Measurements from ENCODE around the gene RNF182. TPM values are rescaled to one million over a fixed set of nuclear protein-coding genes. Genes with fewer than 3 reads are reported as not detected.

Gene RNF182
- total RNA-seq, 1 experiment from 2014 or later, result 3.7 TPM

DNA sequence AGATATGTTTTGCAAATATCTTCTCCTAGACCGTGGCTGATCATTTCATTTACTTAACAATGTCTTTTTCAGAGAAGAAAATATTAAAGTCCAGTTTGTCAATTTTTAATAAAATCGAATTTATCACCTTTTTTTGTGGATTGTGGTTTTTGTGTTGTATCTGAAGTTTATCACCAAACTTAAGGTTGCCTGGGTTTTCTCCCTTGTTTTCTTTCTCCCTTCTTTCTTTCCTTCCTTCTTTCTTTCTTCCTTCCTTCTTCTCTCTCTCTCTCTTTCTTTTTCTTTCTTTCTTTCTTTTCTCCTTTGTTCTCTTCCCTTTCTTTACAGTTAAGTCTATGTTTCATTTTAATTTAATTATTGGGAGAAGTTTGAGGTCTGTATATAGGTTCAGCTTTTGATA lies 68.7 kb downstream of the RNF182 start:
- H2AFZ ChIP-seq (ENCODE audit: low read length), result no peak overlapping the region
- no peak overlapping the region for H3K27ac ChIP-seq (ENCODE audit: insufficient read length, low read depth, low read length)
- no peak for DNase-seq
- H4K5ac ChIP-seq (ENCODE audit: insufficient read length, low read depth, low read length), result no peak overlapping the region
- Mint-ChIP-seq H3K27ac (0 out of 7 replicates have a peak overlapping the region, but pooled peaks of 1 of the 3 experiments have one; percentile 14), H3K4me3 (no peak overlapping the region), H3K4me1 (peaks cover 7 to 12% of the 10 kb centered on the region in 2 experiments), H3K36me3 (ENCODE audit: insufficient read depth in 1 of 3, low read depth in 3 of 3) (no peaks in the 10 kb centered on the region; a peak in 1 of 7 replicates), H3K27me3 (ENCODE audit: low read depth) (peaks cover 1% of the 10 kb centered on the region; the same call in 1 of the 2 replicates), H3K9me3 (peaks cover 2 to 4% of the 10 kb centered on the region in 2 experiments; a peak in 2 of 5 replicates)
- H3K14ac ChIP-seq (ENCODE audit: insufficient read depth, low read length), result no peak overlapping the region
- no peak overlapping the region for H2BK20ac ChIP-seq (ENCODE audit: low read depth, low read length, poor library complexity, severe bottlenecking)
- H3T11ph ChIP-seq (ENCODE audit: low read length), result no peak overlapping the region
- H3K56ac ChIP-seq (ENCODE audit: insufficient read length, low read depth, low read length), result no peak overlapping the region
- no peak overlapping the region for H4K91ac ChIP-seq (ENCODE audit: insufficient read length, low read depth, low read length)
- no peaks in the 10 kb centered on the region for H3K9me3 ChIP-seq (ENCODE audit: control insufficient read depth, low read depth, low read length)
- H2BK5ac ChIP-seq (ENCODE audit: insufficient read length, low read length), result no peak overlapping the region
- no peak overlapping the region for H4K8ac ChIP-seq (replicated peaks; ENCODE audit: insufficient read length, low read depth, low read length)
- H3K23ac ChIP-seq (ENCODE audit: insufficient read length, low read depth, low read length), result no peak overlapping the region
- H3K79me2 ChIP-seq (ENCODE audit: insufficient read depth, low read length), result no peaks in the 10 kb centered on the region
- H4K20me1 ChIP-seq (ENCODE audit: control insufficient read depth, insufficient read depth, insufficient read length), result no peaks in the 10 kb centered on the region
- no peaks in the 10 kb centered on the region for H3K79me1 ChIP-seq (ENCODE audit: insufficient read depth, low read depth, low read length, poor library complexity, severe bottlenecking)
- WGBS (ENCODE audit: extremely low coverage, insufficient read length, low lambda C conversion rate), result no CpG with 5 or more reads among the region's 2 CpGs
- H2BK12ac ChIP-seq (ENCODE audit: insufficient read length, low read depth, low read length), result no peak overlapping the region
- H3K9ac ChIP-seq (ENCODE audit: extremely low read depth, insufficient read length, low read length), result no peak overlapping the region
- H2BK15ac ChIP-seq (ENCODE audit: low read depth, low read length), result no peak overlapping the region
- H3K27me3 ChIP-seq (ENCODE audit: insufficient read depth, low read length), result no peaks in the 10 kb centered on the region
- no peak overlapping the region for H3K18ac ChIP-seq (ENCODE audit: insufficient read length, low read depth, low read length)
- H3K4ac ChIP-seq (ENCODE audit: low read depth, low read length), result no peak overlapping the region
- no peak overlapping the region for H3K4me2 ChIP-seq (ENCODE audit: insufficient read depth, insufficient read length, low read length)
- no peaks in the 10 kb centered on the region for H3K23me2 ChIP-seq (ENCODE audit: insufficient read length, low read depth, low read length, poor library complexity, severe bottlenecking)
- no peak for TF ChIP-seq CTCF (conservative IDR thresholded peaks at IDR 0.05)
- no peak overlapping the region for H2AK5ac ChIP-seq (ENCODE audit: insufficient read length, low read length)
- no peaks in the 10 kb centered on the region; the same call in 1 of the 2 replicates for H3K4me1 ChIP-seq (ENCODE audit: insufficient read depth, low read length)
- no peak overlapping the region for H2BK120ac ChIP-seq (ENCODE audit: low read depth, low read length, poor library complexity, severe bottlenecking)
